Measurements from ENCODE around the gene ACER1.
"Not testable (repeated sequence)": the region's sequence is repeated elsewhere in the genome, so short reads cannot be mapped to it uniquely, and the experiment has no call there.

ACER1 gene

DNA sequence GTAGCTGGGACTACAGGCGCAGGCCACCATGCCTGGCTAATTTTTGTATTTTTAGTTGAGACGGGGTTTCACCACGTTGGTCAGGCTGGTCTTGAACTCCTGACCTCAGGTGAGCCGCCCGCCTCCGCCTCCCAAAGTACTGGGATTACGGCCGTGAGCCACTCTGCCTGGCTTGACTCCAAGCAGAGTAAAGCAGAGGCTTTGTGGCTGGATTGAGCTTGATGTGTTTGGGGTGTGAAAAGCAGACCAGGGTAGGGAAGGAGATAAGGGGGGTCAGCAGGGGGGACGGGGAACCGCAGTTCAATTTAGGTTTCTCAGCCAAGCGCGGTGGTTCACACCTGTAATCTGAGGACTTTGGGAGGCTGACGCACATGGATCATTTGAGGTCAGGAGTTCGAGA, 23.8 kb upstream of the ACER1 start:
- DNase-seq (ENCODE audit: low read depth, low spot score), result no peak

DNA sequence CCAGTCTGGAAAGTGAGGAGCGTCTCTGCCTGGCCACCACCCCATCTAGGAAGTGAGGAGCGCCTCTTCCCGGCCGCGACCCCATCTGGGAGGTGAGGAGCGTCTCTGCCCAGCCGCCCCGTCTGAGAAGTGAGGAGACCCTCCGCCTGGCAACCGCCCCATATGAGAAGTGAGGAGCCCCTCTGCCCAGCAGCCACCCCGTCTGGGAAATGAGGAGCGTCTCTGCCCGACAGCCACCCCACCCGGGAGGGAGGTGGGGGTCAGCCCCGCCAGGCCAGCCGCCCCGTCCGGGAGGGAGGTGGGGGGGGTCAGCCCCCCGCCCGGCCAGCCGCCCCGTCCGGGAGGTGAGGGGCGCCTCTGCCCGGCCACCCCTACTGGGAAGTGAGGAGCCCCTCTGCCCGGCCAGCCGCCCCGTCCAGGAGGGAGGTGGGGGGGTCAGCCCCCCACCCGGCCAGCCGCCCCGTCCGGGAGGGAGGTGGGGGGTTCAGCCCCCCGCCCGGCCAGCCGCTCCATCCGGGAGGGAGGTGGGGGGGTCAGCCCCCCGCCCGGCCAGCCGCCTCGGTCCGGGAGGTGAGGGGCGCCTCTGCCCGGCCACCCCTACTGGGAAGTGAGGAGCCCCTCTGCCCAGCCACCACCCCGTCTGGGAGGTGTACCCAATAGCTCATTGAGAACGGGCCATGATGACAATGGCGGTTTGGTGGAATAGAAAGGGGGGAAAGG, 22.1 kb upstream of the ACER1 start:
- not testable (repeated sequence) for DNase-seq (ENCODE audit: low read depth, low spot score)

DNA sequence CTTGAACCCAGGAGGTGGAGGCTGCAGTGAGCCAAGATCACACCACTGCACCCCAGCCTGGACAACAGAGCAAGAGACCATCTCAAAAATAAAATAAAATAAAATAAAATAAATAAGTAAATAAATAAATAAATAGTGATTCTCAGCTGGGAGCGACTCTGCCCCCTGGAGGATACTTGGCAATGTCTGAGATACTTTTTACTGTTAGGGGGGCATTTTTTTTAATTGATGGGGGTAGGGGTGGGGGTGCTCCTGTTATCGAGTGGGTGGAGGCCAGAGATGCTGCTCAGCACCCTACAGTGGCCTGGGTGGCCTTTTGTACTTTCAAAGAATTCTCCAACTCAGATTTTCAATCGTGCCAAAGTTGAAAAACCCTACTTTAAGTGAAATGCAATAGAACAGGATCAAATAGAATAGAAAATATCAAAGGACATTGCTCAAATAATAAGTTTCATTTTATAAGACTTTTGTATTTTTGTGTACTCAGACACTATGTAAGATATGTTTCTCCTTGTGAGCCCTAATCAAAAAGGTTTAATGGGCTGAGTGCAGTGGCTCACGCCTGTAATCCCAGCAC, 20.8 kb upstream of the ACER1 start:
- DNase-seq (ENCODE audit: low read depth, low spot score), result no peak

DNA sequence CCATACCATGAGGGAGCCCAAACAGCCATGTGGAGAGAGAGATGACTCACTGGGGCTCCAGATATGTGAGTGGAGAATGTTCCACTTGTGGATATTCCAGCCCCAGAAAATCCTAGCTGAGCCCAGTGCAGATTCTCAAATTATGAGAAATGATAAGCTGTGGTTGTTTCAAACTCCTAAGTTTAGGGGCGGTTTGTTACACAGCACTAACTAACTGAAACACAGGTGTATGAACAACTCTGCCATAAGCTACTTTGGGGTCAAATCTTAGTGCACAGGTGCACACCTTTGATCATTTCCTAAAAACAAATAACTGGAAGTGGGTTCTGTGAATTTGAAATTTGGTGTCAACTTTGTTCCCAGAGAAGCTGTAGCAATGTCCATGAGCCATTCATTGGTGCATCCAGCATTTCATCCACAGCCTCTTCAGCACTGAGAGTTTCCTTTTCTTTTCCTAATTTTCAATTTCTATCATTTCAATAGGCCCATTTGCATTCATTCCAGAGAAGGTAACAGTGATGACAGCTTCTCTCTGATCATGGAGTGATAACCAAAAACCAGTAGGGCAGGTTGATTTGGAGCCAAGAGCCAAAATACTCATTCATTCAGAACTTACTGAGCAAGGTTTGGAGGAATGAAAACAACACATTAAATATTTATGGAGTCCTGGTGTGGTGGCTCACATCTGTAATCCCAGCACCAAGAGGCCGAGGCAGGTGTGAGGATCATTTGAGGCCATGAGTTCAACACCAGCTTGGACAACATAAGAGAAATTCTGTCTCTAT, 19.2 kb upstream of the ACER1 start:
- no peak for DNase-seq (ENCODE audit: low read depth, low spot score)

DNA sequence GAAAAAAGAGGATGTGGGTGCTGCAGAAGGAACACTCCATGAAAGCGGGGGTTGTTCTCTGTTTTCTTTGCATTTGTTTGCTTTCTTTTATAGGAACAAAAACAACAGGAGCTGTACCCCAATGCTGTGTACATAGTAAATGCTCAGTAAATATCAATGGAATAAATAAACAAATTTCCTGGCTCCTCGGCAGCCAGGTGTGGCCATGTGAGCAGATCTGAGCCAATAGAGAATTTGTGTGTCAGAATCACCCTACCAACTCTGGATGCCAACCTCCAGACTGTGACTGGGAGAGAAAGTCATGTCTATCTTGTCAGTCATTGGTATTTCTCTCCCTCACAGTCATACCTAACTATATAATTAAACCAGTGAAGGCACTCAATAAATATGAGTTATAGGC, 17.3 kb upstream of the ACER1 start:
- no peak for DNase-seq (ENCODE audit: low read depth, low spot score)

DNA sequence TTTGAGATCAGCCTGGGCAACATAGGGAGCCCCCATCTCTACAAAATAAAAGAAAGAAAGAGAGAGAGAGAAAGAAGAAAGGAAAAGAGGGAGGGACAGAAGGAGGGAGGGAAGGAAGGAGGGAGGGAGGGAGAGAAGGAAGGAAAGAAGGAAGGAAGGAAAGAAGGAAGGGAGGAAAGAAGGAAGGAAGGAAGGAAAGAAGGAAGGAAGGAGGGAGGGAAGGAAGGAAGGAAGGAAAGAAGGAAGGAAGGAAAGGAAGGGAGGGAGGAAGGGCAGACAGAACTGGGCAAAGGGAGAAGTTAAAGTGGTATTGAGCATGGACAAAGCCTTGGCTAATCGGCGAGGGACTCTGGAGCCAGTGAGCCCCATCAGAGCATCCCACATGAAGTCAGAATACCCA, 15.9 kb upstream of the ACER1 start:
- DNase-seq (ENCODE audit: low read depth, low spot score), result not testable (repeated sequence)

DNA sequence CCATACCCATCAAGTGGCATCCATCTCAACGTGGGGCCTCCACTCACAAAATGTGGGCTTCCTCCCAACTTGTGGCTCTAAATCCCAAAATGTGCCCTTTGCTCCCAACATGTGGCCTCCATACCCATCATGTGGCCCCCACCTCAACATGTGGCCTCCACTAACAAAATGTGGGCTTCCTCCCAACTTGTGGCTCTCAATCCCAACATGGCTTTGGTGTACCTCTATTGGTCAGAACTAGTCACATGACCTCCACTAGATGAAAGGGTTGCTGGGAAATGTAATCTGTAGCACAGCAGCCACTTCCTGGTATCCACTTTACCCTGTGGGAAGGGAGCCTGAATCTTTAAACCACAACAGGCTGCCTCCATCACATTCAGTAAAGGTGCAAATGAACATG, 10.1 kb upstream of the ACER1 start:
- DNase-seq (ENCODE audit: low read depth, low spot score), result no peak

DNA sequence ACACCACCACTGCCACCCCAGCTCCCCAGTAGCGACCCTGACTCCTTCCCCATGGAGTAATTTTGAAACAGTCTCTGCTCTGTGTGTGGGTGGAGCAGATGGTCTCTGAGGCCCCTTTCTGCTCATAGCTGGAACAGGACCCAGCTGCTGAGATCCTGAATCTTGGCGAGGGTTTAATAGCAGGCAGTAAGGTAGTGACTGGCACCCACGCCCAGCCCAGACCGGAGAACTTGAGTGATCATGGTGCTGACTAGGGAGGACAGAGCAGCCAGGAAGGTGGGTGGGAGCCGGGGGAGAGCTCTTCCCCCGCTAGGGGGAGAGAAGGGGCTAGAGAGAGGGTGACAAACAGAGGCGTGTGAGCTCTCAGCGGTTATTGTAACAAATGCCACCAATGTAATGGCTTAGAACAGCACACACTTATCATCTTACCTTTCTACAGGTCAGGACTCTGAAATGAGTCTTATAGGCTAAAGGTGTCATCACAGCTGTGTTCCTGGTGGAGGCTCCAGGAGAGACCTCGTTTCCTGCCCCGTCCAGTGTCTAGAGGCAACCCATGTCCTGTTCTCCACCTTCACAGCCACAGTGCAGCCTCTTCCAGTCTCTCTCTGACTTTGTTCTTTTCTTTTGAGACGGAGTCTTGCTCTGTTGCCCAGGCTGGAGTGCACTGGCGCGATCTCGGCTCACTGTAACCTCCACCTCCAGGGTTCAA, 7.2 kb upstream of the ACER1 start:
- no peak for DNase-seq (ENCODE audit: low read depth, low spot score)

DNA sequence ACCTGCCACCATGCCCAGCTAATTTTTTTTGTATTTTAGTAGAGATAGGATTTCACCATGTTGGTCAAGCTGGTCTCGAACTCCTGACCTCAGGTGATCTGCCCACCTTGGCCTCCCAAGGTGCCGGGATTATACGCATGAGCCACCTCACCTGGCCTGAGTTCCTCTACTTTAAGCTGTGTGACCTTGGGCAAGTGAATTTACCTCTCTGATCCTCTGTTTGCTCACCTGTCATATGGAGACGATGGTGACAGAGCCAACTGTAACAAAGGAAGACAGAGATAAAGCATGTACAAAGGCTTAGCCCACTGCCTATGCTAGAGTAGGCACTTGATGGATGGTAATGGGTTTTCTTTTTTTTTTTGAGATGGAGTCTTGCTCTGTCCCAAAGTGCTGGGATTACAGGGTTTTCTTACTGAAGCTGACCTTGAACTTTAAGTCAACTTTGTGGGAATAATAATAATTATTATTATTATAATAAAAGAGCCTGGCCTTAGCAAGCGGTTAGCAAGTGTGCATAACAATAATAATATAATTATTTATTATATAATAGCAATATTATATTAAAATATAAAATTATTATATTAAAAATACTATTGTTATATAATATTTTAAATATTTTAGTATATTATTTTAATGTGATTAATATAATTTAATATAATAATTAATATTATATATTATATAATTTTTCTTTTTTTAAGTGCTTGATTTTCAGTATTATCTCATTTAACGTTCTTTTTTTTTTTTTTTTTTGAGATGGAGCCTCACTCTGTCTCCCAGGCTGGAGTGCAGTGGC, 1.3 kb upstream of the ACER1 start:
- no peak for DNase-seq (ENCODE audit: low read depth, low spot score)

DNA sequence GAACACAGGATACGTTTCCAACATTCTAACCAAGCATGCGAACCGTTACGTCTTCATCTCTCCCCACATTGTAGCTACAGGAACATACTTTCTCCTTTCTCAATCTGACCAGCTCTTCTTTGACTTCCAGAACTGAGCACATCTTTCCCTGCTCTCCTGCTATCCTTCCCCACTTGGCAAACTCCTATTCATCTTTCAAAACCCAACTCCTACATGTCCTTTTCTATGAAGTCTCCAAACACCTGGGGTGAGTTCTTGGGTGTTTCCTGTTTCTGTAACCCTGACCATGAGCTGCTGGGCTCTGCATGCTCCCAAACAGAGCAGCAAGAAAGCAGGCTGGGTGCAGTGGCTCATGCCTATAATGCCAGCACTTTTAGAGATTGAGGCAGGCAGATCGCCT, 6.6 kb downstream of the ACER1 start:
- no peak for DNase-seq (ENCODE audit: low read depth, low spot score)

DNA sequence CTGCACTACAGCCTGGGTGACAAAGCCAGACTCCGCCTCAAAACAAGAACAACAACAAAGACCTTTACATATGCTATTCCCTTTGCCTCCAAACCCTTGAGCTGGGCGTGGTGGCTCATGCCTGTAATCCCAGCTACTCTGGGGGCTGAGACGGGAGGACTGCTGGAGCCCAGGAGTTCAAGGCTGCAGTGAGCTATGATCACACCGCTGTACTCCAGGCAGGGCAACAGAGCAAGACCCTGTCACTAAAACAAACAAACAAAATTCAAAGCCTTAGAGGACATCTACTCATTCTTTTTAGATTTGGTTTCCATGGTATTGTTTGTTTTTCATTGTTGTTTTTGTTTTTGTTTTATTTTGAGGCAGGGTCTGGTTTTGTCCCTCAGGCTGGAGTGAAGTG, 7.8 kb downstream of the ACER1 start:
- DNase-seq (ENCODE audit: low read depth, low spot score), result no peak

DNA sequence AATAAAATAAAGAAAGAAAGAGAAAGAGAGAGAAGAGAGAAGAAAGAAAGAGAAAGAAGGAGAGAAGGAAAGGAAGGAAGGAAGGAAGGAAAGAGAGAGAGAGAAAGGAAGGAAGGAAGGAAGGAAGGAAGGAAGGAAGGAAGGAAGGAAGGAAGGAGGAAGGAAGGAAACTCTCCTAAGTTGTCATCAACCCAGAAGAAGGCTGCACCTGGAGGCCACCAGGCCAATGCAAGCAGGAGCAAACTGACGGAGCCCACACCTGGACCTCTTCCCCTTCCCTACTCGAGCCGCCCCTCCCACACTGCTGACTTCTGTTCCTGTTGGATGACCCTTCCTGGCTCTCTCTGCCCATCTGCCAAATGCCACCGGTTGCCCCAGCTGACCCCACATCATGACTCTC, 8.7 kb downstream of the ACER1 start:
- no peak for DNase-seq (ENCODE audit: low read depth, low spot score)

DNA sequence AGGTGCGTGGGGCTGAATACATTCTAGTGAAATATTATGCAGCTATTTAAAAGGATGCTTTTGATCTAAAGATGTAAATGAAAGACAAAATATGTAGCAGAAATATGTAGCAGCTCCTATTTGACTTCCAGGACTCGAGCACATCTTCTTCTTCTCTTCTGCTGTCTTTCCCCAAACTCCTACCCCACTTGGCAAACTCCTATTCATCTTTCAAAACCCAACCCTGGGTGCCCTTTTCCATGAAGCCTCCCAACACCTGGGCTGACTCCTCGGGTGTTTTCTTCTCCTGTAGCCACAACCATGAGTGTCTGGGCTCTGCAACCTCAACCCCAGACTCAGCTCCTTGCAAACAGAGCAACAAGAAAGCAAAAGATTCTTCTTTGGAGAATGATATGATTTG, 11.1 kb downstream of the ACER1 start:
- no peak for DNase-seq (ENCODE audit: low read depth, low spot score)

DNA sequence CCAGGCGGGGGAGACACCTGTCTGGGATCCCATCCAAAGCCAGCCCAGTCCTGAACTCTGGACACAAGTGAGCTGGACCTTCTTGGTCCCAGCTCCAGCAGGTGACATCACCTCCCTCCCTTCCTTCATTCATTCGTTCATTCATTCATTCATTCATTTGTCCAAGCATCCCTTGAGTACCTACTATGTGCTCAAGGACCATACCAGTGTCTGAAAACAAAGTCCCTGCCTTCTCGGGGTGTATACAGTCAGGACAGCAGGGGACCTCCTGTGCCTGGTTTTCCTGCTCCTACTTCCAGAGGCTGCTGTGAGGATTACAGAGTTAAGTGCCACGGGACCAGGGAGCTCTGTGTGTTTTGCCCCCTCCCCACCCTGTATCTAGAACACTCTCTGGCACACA, 14.0 kb downstream of the ACER1 start:
- no peak for DNase-seq (ENCODE audit: low read depth, low spot score)

DNA sequence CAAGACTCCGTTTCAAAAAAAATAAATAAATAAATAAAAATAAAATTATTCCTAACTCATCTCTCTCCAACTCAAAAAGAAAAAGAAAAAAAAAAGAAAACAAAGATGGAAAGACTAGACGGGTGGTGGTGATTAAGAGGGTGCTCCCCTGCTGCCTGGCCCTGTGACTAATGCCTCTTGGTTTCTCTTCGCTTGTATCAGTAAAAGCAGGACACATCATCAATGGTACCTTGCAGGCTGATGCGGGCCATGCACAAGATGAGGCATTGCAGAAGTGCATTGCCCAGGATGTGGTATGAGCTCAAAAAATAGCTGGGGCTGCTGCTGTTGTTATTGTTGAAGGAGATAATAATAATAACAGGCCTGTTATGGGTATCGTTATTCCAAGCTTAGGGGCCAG, 14.6 kb downstream of the ACER1 start:
- no peak for DNase-seq (ENCODE audit: low read depth, low spot score)

DNA sequence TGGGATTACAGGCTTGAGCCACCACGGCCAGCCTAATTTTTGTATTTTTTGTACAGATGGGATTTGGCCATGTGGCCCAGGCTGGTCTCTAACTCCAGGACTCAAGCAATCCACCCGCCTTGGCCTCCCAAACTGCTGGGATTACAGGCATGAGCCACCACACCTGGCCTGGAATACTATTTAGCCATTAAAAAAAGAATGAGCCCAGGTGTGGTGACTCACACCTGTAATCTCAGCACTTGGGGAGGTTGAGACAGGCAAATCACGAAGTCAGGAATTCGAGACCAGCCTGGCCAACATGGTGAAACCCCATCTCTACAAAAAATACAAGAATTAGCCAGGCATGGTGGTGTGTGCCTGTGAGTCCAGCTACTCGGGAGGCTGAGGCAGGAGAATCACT, 17.8 kb downstream of the ACER1 start:
- DNase-seq (ENCODE audit: low read depth, low spot score), result not testable (repeated sequence)

DNA sequence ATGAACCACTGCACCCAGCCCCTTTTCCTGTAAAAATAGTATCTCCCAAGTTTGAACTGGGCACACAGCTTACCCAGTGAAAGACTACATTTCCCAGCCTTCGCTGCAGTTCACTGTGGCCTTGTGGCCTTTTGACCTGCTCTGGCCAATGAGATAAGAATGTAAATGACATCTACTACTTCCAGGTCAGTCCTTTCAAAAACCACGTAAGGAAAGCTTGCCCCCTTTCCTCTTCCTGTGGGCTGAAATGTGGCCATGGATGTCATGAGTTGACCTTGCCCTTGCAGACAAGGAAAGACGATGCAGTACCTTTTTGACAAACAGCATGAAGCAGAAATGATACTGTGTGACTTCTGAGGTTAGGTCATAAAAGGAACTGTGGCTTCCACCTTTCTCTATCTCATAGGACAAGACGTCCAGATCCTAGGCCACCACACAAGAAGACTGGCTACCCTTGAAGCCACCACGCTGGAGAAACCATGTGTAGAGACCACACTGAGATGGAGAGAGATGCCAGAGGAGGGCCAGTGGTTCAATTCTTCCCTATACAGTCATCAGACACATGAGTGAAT, 19.9 kb downstream of the ACER1 start:
- DNase-seq (ENCODE audit: low read depth, low spot score), result no peak

DNA sequence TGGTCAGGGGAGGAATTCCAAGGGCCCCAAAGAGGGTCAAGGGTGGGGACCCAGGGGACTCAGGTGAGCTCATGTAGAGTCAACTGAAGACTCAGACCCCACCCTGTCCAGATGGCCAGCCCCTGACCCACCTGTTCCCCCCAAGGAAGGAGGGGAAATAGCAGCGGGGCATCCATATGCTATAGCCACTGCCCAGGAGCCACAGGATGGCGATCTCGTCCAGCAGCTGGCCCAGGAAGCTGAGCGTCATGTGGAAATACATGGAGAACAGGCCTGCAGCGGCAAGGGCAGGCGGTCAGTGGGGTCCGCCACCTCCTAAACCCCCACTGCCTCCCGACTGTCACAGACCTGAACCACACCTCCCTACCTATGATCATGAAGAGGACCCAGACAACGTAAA, 21.4 kb downstream of the ACER1 start:
- DNase-seq (ENCODE audit: low read depth, low spot score), result no peak

DNA sequence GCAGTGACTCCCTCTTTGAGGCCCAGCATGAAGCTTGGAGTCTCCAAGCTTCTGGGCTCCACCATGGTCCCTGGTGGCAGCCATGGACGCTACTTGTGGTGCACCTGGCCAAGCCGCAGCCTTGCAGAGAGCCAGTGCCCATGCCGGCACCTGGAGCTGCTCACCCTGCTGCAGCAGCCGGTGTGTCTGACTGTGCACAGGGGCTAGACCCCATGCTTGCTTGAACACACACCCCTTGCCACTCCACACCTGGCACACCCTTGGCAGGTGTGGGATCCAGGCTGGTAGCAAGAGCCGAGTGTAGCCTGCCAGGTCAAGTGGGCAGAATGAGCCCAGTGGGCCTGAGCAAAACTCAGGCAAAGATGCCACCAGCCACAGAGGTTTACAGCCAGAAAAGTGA, 35.0 kb downstream of the ACER1 start:
- DNase-seq (ENCODE audit: low read depth, low spot score), result no peak

DNA sequence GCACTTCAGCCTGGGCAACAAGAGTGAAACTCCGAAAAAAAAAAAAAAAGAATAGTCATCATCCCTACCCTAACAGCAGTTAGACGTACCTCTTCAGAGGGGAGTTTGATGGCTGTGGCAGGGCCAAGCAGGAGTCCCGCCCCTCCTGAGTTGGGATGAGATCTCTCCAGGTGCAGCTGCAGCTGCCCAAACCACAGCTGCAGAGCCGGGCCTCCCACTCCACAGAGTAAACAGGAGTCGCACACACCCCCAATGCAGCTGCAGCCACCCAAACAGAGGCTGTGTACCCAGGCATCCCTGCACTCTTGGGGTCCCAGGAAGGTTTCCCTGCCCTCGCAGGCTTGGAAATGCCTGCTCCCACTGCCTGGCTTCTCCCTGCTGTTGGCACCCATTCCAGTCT, 36.2 kb downstream of the ACER1 start:
- DNase-seq (ENCODE audit: low read depth, low spot score), result no peak

DNA sequence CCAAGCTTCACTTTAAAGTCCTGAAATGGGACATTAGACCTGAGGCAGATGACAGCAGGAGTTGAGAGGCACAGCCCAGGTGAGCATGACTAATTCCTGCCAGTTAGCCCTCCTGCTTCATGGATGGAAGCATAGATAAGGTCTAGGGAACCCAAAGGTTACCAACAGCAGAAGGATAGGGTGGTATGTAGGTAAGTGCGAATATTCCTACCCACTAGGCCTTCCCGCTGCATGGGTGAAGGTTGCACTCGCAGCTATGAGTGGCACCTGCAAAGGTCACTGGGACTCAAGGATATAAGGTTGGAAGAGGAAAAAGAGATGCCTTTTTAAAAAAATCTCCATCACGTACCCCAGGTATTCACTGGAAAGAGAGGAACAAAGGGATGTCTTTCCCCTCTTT, 41.4 kb downstream of the ACER1 start:
- DNase-seq (ENCODE audit: low read depth, low spot score), result no peak

All from iPS DF 19.7 (cell line).